Cardiac fibroblast (primary cell): ENCODE measurements around the gene VSIG4.

Experiments used
- DNase-seq, 2 donors: peaks; one replicate each; pipeline versions ENCODE4 v3.0.0 to v3.0.0-alpha.2; 2010; ENCODE audit warnings: low read depth in 2 of 2
- H3K4me3 ChIP-seq, 2 donors: replicated peaks in 1 of 2; 1 replicate in 1 of 2; 2 replicates in 1 of 2; pipeline ENCODE4 v1.5.1; 2011; ENCODE audit warnings: low read depth in 2 of 2, low read length in 2 of 2, mild to moderate bottlenecking in 2 of 2, moderate library complexity in 1 of 2
- CTCF ChIP-seq: IDR thresholded peaks from one replicate; pipeline ENCODE4 v1.5.1; 2011; ENCODE audit warnings: low read depth, mild to moderate bottlenecking, low read length, inconsistent platforms

VSIG4 gene

GRCh38 chrX:66053414-66053813, 13.5 kb upstream of the VSIG4 start:
- no peak overlapping the region for H3K4me3 ChIP-seq
- TF ChIP-seq CTCF: no peak
- no peak for DNase-seq

- no peak overlapping the region for H3K4me3 ChIP-seq
- DNase-seq: no peak
- TF ChIP-seq CTCF: no peak
Observed at GRCh38 chrX:66051980-66052379, 12.1 kb upstream of the VSIG4 start.

GRCh38 chrX:66050140-66050569, 10.3 kb upstream of the VSIG4 start:
- no peak overlapping the region for H3K4me3 ChIP-seq
- no peak for DNase-seq
- TF ChIP-seq CTCF: no peak

- H3K4me3 ChIP-seq: no peak overlapping the region
- TF ChIP-seq CTCF: no peak
- no peak for DNase-seq
Observed at GRCh38 chrX:66049056-66049455, 9.2 kb upstream of the VSIG4 start.

- DNase-seq: no peak
- no peak for TF ChIP-seq CTCF
- H3K4me3 ChIP-seq: no peak overlapping the region
Observed at GRCh38 chrX:66046612-66047235, 6.8 kb upstream of the VSIG4 start.

GRCh38 chrX:66045894-66046293, 6.0 kb upstream of the VSIG4 start:
- TF ChIP-seq CTCF: no peak
- DNase-seq: peak in 1 of 2 donors; percentile 10
- no peak overlapping the region for H3K4me3 ChIP-seq

- DNase-seq: no peak
- TF ChIP-seq CTCF: no peak
- no peak overlapping the region for H3K4me3 ChIP-seq
Observed at GRCh38 chrX:66043584-66043983, 3.7 kb upstream of the VSIG4 start.
